ENCODE data around the gene HACL1.
"Not testable (repeated sequence)": the region's sequence is repeated elsewhere in the genome, so short reads cannot be mapped to it uniquely, and the experiment has no call there.

Gene HACL1

DNA sequence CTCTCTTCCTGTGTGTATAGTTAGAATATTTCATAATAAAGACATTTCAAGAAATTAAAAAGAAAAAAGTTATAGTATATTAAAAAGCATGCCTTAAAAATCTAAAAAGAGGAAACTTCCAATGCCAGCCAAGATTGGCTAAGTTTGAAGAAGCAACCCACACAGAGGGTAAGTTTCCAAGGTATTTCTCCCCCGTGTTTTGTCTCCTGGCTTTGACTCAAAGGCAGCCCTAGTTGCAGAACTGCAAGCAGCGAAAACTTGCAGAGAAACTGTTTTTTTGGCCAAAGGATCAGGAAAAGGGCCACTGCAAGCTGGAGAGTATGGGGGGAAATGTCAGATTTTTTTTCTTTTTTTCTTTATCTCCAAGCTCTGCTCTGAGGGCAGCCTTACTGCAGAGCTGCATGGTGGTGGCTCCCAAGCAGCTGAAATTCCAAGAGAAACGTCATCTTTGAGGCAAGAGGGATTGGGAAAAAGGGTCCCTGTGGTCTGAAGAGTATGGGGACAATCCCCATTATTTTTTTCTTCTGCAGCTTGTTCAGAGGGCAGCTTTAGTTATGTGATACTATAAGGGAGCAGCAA, 23.0 kb downstream of the HACL1 start:
- DNase-seq: no peak

DNA sequence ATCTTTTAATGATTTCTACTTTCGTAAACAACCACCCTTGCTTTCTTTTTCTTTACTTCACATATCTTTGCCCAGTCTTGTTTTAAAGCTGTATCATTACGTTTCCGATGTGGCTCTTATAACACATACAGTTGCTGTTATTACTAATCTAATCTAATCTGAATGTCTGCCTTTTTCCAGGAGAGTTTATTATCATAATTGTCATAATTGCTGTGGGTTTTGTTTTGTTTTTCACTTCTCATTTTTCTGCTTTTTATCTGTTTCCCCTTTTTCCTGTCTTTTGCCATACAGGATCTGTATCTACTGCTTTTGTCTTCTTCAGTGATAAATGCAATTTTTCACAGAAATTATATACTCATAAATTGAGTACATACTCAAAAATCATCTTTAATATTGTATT, 24.9 kb downstream of the HACL1 start:
- no peak for DNase-seq

DNA sequence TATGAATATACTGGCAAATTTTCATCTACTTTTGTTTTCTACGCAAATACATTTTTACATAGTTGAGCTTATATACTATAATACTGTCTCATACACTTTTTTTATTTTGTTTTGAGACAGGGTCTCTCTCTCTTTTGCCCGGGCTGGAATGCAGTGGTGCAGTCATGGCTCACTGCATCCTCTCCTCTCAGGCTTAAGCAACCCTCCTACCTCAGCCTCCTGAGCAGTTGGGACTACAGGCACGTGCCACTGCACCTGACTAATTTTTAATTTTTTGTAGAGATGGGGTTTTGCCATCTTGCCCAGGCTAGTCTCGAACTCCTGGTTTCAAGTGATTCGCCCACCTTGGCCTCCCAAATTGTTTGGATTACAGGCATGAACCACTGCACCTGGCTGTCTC, 25.9 kb downstream of the HACL1 start:
- DNase-seq: no peak

DNA sequence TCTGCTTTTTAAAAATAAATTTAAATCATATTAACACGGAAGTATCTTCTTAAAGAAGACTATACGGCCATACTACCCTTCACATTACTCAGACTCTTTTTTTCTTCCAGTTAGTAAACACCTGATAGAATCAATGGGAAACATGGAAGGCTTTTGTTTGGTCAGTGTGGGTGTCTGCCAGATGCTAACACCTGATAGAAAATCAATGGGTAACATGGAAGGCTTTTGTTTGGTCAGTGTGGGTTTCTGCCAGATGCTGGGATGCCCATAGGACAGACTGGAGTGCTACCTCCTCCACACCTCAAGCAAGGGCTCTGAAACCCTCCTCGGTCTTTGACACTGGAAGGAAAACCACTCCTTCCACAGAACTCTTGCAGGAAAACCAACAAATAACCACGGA, 29.2 kb downstream of the HACL1 start:
- no peak for DNase-seq

DNA sequence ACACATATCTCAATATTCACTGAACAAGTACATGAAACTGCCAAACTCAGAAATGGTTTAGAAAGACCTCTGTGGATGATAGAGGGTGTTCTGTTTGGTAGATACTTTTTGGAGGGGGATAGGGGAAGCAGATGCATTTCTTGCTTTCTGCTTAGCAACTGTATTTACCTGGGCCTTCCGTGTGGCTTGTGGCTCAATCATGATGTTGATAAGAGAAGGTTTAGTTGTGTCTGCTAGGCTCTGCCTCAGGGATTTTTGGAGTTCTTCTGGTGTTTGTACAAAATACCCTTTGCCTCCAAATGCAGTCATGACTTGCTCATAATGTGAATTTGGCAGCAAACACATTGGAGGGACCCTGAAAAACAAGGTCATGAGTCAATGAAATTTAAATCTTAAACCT, 38.2 kb downstream of the HACL1 start:
- DNase-seq: no peak

DNA sequence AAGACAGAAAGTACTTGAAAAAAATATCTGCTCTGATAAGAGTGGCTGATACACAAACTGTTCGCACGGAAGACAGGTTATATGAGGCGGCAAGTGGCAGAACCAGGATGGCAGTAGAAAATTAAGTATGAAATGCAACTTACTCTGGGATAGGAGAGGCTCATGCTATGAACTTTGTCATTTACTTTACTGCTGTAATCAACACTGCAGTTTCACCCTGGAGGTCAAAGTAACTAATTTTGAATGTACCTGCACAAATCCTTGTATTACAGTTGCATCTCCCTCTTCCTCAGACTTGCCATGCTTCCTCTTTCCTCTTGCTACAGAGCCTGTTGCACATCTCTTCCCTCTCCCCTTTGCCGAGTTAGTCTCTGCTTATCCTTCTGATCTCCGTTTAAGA, 38.8 kb downstream of the HACL1 start:
- no peak for DNase-seq

DNA sequence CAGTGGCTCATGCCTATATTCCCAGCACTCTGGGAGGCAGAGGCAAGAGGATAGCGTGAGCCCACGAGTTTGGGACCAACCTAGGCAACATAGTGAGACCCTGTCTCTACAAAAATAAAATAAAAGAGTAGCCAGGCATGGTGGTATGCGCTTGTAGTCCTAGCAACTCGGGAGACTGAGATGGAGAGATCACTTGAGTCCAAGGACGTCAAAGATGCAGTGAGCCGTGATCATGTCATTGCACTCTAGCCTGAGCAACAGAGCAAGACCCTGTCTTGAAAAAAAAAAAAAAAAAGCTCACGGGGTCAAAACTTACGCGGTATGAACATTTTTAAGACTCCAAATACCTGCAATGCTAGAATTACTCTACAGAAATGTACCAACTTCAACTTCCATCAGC, 42.8 kb downstream of the HACL1 start:
- no peak for DNase-seq

DNA sequence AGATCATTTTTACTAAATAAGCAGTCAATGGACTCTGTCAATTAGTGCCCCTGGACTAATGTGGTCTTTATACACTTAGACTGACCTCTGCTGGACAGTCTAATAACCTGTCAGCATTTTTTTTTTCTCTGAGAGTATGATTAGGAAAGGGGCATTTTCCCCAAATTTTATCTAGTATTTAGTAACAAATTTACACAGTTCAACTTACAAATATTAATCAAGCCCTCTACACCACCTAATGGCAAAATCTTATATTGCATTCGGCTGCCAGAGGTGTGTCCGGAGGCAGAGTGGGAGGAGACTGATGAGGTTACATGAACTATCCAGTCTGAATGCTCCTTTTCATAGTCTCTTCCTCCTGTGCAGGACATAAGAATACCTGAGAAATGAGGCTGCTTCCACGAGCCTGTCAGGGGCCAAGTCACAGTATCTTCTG, 43.8 kb downstream of the HACL1 start:
- DNase-seq: peak; percentile 30

DNA sequence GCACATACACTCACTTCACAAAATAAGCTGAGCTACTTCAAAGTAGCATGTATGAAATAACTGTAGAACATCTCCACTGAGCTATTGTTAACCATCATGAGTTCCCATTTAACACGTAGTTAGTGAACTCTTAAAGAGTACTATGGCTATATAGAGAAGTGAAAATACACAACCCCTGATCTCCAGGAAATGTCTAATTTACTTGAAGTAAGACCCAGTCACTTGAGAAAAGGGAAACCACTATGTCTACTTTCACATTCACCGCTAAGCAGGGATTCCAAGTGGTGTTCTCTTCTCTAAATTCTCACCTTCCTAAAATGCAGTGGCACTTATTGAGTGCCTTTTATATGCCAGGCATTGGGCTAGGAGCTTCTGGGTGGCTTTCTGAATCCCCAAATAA, 44.9 kb downstream of the HACL1 start:
- DNase-seq: no peak

DNA sequence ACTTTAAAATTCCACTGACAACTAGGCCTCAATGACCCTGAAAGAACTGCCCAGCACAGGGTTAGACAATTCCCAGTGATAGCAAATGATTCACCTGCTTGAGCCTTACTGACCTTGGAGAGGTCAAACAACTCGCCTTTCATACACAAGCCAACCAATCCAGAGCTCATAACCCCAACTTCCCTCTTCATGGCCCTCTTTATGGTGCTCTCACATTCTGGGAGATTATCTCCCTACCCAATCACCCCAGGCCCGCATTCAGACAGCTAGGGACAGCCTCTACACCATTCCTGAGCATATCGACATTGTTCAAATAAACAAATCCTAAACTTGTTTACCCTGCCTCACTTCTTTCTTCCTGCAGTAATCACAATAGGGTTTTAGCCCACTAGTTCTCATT, 47.6 kb downstream of the HACL1 start:
- DNase-seq: no peak

DNA sequence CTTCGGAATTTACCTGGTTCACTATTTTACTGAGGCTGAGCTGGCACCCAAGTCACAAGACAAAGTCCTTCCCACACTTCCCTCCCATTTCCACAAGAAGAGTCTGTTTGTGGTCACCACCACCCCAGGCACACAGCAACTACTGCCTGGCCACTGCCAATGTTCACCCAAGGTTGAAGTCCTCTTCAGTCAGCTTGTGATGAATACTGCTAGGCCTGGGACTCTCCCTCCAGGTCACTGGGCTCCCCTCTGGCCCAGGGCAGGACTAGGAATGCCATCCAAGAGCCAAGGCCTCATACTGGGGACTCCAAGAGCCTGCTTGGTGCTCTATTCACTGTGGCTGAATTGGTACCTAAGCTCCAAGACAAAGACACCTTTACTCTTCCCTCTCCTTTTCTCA, 49.5 kb downstream of the HACL1 start:
- DNase-seq: no peak

DNA sequence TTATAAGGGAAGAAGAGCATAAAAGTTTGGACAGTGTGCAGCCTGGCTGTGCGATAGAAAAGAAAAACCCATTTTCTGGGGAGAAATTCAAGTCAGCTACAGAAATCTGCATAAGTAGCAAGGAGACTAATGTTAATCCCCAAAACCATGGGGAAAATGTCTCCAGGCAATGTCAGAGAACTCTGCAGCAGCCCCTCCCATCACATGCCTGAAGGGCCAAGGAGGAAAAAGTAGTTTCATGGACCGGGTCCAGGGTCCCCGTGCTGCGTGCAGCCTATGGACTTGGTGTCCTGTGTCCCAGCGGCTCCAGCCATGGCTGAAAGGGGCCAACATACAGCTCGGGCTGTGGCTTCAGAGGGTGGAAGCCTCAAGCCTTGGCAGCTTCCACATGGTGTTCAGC, 51.5 kb downstream of the HACL1 start:
- no peak for DNase-seq

DNA sequence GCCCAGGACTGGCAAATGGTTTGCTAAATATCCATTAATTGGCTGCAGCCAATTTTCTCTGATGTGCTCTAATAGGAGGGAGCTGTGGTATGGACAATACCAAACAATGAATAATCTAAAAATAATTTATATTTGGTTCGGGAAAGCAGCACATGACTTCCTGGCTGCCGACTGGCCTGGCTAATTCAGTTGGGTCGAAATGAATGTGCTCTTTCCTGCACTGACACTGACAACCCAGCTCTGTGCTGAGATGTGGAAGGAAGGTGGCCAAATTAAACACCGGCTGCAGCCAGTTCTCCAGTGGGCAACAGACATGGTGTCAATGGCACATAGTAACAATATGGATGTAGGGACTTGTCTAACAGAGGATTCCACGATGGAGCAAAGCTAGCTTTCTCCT, 58.8 kb downstream of the HACL1 start:
- no peak for DNase-seq

DNA sequence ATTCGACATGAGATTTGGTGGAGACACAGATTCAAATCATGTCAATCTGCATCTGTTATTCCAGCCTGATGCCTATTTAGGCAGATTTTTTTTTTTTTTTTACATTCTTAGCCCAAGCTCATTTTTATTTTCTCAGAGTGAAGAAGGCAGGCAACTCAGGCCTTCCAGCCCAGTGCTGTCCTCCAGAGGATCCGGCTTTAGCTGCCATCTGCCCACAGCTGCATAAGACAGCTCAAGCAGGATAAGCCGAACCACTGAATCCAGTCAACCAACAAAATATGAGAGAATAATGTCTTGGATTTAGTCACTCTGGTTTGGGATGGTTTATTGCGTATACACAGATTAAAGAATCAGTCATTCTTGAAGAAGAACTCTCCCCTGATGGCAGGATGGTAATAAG, 60.0 kb downstream of the HACL1 start:
- no peak for DNase-seq

DNA sequence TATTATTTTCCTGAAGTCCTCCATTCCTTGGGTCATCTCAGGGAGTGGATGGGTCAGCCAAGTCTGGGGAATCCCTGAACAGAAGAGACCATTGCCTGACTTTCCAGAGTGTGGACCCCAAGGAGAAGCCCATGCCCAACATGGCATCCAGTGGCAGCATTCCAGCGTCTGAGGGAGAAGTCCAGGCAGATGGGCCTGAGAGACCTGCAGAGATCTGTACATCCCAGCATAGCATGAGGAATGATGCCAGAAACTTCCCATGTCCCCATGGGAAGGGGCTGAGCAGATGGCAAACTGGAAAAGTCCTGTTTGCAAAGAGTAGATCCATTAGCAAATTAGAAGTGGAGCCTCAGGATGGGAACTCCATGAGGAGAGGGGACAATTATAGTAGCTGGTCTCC, 62.3 kb downstream of the HACL1 start:
- no peak for DNase-seq

DNA sequence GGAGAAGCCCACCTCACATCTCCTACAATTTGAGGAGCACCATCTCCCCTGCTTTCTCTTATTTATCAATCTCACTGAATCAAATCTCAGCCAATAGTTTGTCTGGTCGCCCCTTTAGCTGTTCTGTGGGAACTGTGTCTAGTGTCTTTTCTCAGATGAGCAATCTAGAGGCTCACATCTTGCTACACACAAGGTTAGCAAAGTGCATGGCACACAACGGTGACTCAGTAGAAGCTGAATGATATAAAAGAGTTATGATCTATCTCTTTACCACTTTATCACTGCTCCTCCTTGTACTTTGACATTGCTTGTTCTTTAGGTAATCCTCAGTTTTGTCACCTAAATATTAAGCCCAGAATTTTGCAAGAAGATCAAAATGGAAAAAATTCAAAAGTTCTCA, 63.0 kb downstream of the HACL1 start:
- DNase-seq: no peak

DNA sequence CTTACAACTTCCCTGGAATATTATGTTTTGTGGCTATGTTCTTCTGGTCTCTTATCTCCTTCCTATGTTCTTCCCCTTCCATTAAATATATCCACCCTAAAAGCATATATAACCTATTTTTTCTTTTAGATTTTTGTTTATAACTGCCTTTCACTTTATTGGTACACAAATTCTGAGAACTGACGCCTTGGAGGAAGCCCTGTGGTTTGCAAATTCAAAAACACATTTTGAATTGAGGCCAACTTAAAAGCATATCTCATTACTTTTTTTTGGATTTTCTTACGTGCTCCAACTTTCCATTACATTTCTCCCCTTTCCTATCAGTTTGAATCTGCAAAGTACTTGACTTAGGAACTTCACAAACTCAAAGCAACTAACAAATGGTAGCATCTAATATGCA, 64.5 kb downstream of the HACL1 start:
- no peak for DNase-seq

DNA sequence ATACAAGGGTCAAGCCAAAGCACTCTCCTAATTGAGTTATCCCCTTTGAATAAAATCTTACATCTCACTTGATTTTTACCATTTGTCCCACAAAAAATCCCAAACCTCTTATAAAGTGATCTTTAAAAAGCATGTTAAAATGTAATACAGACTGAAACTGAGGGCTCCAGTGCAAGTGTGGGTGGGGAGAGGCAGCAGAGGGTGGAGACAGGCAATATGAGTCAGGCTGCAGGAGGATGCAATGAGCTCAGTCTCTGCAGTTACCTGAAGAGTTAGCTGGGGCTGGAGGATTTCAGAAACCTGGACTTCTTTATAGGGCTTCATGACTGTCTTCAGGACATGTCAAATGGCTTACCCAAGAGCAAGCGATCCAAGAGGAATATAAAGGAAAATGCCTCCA, 65.6 kb downstream of the HACL1 start:
- no peak for DNase-seq

DNA sequence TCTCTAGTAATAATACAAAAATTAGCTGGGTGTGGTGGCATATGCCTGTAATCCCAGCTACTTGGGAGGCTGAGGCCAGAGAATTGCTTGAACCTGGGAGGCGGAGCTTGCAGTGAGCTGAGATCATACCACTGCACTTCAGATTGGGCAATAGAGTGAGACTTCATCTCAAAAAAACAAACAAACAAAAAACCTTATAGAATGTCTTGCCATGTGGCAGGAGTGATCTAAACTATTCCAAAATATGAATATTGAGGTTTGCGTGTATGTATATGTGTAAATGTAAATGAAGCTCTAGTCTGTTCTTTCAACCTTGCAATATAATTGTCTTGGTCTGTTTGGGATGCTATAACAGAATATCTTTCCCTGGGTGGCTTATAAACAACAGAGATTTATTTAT, 68.8 kb downstream of the HACL1 start:
- not testable (repeated sequence) for DNase-seq

DNA sequence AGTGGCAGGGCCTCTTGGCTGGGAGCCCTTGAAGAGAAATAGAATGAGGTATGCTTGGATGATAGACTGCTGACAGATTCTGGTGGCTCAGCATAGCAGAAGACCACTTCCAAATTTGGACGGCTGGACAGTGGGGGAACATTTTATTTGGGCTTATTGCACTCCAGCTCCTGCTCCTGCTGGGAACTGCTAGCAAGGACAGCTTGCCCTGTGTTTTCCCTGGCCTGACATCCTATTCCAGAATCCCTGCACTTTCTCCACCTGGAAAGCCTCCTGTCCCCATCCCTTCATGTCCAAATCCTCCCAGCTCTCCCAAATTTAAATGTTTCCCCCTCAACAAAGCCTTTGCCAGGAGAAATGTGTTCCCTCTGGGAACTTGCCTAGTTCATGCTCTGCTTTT, 70.0 kb downstream of the HACL1 start:
- no peak for DNase-seq

DNA sequence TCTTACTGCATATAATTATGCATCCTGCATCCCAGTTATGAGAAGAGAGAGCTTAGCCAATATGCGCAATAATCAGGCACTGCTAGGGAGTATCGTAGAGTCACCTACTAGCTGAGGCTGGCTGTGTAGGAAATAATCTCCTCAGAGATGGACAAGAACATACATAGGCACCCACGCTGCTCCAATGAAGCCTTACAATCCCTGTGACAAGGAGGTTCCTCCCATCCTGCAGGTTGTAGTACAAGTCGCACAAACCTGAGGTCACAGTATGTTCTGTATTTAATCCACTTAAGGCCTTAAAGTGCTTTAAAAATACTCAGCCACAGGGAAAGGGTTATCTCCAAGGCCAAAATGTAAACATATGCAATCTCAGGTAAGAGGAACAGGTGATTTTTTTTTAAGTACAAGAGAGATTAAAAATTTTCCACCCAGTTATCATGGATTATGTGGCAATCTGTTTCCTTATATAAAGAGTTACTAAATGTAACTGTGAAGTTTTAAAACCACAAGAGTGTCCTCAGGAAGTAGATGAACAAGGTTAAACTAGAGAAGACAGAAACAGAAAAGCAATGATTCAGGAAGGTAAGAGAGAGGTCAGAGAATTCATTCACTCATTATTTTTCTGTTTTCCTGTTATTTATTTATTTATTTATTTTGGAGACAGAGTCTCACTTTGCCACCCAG, 72.4 kb downstream of the HACL1 start:
- no peak for DNase-seq

DNA sequence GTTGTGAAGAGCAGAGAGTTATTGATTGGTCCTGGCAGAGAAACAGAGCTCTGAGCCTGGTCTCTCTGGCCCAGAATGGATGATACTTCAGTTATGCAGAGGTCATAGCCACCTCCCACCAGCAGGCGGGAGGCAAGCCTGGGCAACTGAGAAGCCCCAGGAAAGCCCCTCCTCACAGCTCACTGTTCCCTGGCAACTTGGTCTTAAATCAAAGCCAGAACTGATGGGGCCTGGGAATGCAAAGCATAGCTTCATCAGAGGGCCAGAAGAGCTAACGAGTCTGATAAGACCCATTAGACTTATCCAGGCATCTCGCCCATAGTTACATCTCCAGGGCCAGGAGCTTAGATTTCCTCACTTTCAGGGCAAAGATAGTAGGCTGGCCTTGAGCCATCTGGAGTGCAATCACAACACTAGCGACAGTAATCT, 74.3 kb downstream of the HACL1 start:
- DNase-seq: no peak

DNA sequence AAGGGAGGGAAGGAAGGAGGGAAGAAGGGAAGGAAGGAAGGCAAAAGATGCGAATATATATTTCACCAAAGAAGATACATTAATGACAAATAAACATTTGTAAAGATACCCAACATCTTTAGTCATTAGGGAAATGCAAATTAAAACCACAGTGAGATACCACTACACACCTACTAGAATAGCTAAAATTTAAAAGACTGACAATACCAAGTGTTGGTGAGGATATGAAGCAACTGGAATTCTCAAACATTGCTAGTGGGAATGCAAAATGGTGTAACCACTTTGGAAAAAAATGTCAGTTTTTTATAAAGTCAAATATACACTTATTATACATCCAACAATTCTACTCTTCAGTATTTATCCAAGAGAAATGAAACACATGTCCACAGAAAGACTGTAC, 75.6 kb downstream of the HACL1 start:
- DNase-seq: no peak

DNA sequence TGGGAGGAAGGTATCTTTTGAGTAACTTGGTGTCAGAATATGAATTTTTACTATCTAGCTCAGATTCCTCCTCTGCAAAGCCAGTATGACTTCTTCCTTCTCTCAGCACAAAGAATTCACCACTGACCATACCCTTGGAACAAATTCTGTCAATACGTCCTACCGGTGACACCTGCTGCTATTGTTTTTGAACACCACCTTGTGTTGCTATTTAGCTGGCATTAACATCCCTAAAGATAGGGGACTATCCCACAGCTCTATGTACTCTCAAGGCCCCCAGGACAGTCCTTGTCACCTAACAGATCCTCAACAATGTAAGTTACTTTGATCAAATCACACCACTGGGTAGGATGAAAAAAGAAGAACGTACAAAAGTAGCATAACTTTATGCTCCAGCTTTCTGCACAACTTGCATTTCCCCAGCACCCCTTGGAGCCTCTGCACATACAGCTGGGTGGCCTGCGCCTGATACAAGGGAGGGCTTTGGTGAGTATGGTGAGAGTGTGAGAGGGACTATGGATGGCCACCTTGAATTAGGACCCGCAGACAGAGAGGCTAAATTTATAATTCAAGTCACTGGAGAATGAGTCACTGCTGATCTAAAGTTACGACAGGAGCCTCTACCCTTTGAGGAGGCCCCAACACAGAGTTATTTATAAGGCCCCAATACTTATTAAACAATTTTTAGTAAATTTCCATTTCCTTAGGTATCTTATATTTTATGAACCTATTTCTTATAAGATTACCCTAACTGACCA, 77.5 kb downstream of the HACL1 start:
- DNase-seq: no peak

DNA sequence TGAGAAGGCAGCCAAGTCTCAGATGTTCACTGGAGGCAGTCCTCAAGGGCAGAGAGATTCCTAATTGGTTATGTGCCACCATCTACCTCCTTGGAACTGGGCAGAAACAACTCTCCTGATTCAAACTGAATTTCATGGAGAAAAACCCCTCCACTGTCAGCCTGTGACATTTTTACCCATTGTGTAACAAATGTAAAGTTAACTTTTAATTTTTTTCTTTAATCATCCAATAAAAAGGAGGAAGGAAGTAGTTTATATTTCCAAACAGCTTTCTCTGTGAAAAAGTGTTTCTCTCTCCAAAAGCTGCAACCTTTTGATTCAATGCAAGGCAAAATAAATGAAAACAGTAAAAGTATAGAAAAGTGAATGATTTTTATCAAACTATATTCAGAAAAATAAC, 79.4 kb downstream of the HACL1 start:
- no peak for DNase-seq

All from NCI-H1417 treated with DMSO at 0.1 percent for 48 hours (cell line).